ENCODE measurements around the gene ZNF385B. TPM values are rescaled to one million over a fixed set of nuclear protein-coding genes. Genes with fewer than 3 reads are reported as not detected.

The ZNF385B gene
- total RNA-seq, 1 donor from 2014 or later: 1.2 TPM

GRCh38 chr2:179749210-179749609 is 112.2 kb downstream of the ZNF385B start:
- DNase-seq (ENCODE audit: low read depth): no peak

DNA sequence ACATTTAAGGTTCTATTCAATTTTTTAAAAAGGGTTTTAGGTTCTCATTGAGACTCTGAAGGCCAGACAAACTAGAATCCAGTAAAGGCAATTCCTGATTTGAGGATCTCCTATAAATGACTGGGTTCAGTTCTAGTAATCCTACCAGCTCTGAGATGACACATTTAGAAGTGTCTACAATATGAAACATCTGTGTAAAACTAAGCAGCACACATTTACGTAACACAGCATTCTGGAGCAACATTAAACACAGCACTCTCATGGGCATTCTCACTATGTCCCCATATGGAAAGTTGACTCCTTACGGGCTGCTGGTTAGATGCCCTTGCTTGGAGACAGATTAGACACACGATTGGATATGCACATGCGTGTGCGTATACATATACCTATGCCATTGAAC is 114.4 kb downstream of the ZNF385B start:
- no peak for DNase-seq (ENCODE audit: low read depth)

DNA sequence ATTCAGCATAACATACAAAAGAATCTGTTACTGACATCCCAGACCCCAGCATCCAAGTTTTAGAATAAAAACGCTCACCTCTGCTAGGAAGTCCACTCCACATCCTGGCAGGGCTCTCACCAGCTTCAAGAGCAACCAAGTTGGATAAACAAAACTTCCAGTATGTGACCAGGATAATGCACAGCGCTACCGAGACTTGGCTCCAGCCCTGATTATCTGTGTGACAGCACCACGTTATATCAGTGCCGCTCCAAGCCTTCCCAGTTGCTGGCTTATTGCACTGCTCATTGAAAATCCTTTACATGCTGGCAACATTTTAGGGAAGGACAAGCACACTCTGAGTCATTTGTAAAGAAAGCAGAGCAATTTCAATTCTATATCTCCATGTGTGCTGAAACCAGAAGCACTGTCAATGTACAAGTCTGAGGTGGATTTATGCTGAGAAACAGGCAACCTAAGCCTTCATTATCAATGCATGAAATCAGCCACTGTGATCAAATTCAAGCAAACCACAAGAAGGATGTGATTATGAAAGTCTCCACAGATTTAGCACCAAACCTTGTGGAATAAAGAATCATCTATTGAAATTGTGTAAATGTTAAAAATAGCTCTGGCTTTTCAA is 115.7 kb downstream of the ZNF385B start:
- DNase-seq (ENCODE audit: low read depth): no peak

DNA sequence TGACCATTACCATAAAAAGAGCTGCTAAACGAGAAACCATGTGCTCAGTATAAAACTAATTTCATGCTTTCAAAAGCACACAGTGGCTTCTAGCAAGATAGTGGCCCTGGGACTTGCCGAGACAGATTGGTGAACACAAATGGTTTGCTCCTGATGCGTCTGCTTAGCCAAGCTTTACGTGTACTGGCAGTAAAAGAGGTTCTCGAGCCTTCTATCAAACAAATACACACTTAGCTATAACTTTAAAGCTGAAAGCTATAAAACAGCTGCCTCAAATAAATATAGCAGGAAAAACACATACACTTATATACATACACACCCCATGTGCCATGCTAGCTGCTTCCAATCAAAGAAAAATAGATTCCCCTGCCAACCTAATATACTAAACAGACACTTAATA is 117.0 kb downstream of the ZNF385B start:
- no peak for DNase-seq (ENCODE audit: low read depth)

DNA sequence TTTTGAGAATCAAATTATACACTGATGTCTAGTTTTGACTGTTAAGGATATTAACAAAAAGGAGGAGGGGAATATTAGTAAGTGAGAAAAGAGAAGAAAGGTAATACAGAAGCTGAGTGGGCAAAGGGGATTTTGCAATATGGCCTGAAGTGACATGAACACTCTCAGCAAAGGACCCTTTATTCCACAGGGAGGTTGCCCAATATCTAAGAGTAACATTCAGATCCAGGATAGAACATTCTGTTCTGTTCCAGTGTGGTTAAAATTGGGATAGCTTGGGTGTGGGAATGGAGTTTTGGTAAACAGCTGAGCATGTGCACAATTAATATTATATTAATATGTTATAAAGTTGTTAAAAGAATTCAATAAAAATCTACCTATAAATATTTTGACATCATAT is 120.1 kb downstream of the ZNF385B start:
- no peak for DNase-seq (ENCODE audit: low read depth)

GRCh38 chr2:179729966-179730365 is 131.4 kb downstream of the ZNF385B start:
- no peak for DNase-seq (ENCODE audit: low read depth)

DNA sequence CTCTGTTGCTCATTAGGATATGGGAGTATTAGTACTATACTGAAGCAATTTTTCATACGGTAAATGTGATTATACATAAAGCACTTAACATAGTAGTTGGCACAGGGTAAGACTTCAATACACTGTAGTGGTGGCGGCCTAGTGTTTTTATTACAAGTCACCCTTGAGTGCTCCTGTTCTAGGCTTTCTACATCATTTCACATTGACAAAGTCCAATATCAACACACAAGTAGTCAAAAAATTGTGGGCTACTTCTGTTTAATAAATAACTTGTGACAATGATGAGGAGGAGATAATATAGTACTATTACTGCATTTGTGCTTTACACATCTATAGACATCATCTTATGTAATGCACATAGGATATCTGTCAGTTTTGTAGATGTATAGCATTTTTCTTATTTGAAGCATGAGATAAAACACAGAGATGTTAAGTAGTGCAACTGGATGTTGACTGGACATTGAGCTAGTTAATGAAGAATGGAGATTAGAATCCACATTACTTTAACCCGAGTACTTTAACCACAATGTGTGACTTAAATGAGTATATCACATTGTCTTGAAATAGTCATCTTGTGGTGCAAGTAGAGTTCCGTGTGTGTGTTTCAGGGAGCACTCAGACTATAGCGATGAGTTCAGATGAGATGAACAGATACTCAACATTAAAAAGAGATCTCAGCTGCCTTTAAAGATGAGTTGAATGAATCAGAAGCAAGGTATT is 134.8 kb downstream of the ZNF385B start:
- no peak for DNase-seq (ENCODE audit: low read depth)

DNA sequence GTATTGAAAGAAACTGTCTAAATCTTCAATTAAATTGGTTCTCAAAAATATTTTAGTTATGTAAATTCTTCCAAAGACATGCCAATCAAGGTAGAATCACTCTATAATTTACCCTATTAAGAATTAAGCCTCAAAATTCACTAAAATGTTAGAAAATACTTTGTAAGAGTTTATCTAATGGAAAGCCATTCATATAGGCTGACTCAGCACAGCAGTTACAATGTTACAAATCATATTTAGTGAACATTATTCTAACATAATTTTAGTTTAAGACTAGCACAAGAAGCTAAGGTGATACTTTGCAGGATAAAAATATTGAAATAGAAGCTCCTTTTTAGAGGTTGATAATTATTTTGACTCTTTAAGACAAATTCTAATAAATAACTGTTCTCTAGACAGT is 137.0 kb downstream of the ZNF385B start:
- no peak for DNase-seq (ENCODE audit: low read depth)

- no peak for DNase-seq (ENCODE audit: low read depth)
Measured at GRCh38 chr2:179720173-179720772, 141.1 kb downstream of the ZNF385B start.

DNA sequence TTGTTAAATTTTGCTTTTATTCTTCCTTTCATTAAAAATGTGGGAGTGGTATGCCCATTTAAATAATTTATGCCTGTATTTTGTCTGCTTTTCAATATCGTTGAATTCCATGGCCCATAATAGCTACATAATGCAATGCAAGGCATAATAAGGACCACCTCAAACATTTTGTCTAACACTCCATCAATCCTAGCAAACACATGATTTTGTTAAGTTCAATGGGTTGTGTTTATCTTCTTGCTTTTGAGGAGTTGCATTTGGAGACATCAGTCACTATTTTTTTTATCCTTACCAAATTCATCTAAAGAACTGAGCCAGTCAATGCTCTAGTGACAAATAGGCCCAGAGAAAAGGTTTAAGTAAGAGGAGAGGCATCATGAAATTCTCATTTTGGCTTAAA is 145.5 kb downstream of the ZNF385B start:
- no peak for DNase-seq (ENCODE audit: low read depth)

GRCh38 chr2:179715196-179715595 is 146.2 kb downstream of the ZNF385B start:
- DNase-seq (ENCODE audit: low read depth): no peak

DNA sequence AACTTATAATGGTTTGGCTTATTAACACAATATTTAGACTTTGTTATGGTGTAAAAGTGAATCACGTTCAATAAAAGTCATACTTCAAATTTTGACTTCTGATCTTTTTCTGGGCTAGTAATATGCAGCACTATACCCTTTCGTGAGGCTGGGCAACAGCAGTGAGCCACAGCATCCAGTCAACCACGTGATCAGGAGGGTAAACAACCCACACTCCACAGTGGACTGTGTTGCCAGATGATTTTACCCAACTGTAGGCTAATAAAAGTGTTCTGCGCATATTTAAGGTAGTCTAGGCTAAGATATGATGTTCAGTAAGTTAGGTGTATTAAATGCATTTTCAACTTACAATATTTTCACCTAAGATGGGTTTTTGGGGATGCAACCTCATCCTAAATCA is 148.6 kb downstream of the ZNF385B start:
- no peak for DNase-seq (ENCODE audit: low read depth)

DNA sequence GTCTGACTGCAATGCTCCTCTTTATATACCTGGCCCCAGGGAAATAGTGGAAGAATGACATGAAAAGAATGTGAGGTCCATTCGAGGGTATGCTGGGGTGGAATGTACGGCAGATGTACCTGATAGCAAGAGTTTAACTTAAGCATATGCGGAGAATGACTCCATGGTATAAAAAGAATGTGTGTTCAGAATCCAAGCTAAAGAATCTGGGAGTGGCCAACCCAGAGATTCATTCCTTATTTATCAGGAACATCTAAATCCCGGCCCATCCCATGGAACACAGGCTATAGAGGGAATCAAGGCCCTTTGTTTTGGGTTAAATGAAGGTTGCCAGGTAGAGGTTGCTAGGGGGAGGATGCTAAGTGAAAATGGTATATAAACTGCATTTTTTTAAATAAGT is 150.0 kb downstream of the ZNF385B start:
- no peak for DNase-seq (ENCODE audit: low read depth)

DNA sequence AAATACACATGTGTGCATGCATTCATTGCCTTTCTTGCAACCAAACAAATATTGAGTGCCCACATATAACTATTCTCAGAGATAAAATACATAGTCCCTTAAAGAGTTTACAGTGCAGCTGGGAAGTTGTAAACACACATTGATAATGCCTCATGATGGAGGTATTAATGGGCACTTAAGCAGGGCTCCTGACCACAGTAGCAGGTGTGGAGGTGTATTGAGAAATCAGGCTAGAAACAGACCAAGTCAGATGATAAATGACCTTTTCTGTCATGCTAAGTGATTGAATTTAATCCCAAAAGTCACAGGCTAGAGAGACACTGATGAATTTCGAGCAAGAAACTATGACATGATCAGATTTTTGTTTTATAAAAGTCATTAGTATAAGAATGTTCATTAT is 157.7 kb downstream of the ZNF385B start:
- DNase-seq (ENCODE audit: low read depth): no peak

- DNase-seq (ENCODE audit: low read depth): no peak
Measured at GRCh38 chr2:179702912-179703311, 158.5 kb downstream of the ZNF385B start.

- peak; percentile 27 for DNase-seq (ENCODE audit: low read depth)
Measured at GRCh38 chr2:179701524-179702110, 159.8 kb downstream of the ZNF385B start.

GRCh38 chr2:179695486-179695885 is 165.9 kb downstream of the ZNF385B start:
- DNase-seq (ENCODE audit: low read depth): peak; percentile 49

DNA sequence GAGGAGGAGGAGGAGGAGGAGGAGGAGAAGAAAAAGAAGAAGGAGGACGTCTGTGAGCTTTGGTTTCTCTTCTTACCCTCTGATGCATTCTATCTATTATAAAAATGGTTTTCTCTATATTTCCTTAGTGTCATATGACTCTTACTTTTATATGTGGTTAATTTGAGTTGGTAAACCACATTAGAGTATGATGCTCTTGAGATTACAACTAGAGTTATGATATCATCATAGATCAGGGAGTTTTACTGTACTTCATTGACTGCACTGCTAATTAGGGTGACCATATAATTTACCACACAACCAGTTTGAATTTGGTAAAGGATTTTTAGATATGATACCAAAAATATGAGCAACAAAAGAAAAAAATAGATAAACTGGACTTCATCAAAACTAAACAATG is 166.4 kb downstream of the ZNF385B start:
- peak; percentile 23 for DNase-seq (ENCODE audit: low read depth)

DNA sequence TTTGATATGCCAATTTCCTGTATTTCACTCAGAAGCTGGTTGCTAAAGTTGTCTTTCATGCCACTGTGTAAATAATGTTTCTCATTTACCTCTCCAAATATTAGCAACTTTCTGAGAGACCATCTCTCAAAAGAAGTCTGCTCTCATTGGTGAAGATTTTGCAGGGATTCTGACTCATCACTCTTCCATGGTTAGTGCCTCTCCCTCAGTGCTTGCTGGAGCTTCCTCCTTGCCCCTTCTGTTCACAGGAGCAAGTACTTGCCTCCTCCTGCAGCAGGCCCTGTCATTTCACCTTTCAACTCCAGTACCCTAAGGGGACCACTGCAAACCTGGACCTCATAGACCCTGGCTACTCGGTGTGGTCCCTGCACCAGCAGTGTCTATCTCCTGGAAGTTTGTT is 168.8 kb downstream of the ZNF385B start:
- no peak for DNase-seq (ENCODE audit: low read depth)

DNA sequence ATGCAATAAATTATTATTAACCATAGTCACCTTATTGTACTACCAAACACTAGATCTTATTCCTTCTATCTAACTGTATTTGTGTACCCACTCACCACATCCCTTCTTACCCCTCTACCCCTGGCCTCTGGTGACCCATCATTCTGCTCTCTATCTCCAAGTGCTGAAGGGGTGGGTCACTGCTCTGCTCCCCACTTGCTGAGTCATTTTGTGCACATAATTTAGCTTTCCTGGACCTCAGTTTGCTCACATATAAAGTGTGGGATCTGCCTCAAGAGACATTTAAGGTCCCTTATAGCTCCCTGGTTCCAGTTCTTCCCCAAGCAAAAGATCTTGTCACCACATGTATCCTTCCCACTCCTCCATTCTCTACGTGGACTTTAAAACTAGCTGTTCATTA is 169.4 kb downstream of the ZNF385B start:
- no peak for DNase-seq (ENCODE audit: low read depth)

GRCh38 chr2:179691235-179691634 is 170.2 kb downstream of the ZNF385B start:
- DNase-seq (ENCODE audit: low read depth): no peak

DNA sequence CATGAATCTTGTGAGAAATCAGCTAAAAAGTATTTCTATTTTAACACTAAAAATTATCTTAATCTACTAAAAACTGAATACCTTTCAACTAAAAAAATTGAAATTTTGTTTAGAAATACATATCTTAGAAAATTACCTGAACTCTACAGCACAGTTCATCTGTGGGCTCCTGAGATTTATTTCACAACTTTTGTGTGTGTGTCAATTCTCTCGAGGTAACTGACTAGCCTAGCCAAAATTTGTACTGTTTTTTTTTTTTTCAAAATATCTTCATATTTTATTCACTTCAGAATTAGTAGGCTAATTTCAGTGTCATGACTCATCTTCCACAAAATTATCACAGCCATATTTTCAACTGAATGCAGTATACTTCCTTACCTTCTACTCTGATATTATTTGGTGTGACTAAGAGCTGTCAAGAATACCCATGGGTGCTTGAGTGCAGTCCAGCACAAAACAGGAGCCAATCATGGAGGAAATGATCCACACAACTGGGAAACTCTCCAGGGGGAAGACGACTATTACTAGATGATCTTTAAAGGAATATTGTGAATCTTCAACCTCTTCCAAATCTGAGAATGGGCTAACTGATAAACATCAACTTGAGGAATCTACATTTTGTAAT is 174.6 kb downstream of the ZNF385B start:
- no peak for DNase-seq (ENCODE audit: low read depth)

All from myocyte (in vitro differentiated cells).